Measurements from ENCODE around the gene SMYD3. TPM values are rescaled to one million over a fixed set of nuclear protein-coding genes. Genes with fewer than 3 reads are reported as not detected.

The SMYD3 gene
- total and polyA plus RNA-seq, 2 donors (not counting 3 experiments of a cell fraction or from before 2014, with no cell fraction given): 16.0 to 32.1 TPM

- H3K4me3 ChIP-seq (replicated peaks in 1 of 3; ENCODE audit: insufficient read depth in 1 of 3, low read depth in 1 of 3, low read length in 3 of 3): no peak overlapping the region
- dilution Hi-C loops (cut with MboI; ENCODE audit: extremely low pct_ligation_motif_present, low sequenced_read_pairs): no loop called here
- DNase-seq (ENCODE audit: low read depth, low spot score) (no peak), FAIRE-seq (no peak)
- no peak overlapping the region for H3K9ac ChIP-seq (replicated peaks; ENCODE audit: extremely low read depth, insufficient read depth, low read length)
- H3K27me3 ChIP-seq (ENCODE audit: control insufficient read depth in 2 of 2, insufficient read depth in 2 of 2, low read length in 2 of 2): no peaks in the 10 kb centered on the region
- H3K4me1 ChIP-seq (ENCODE audit: control insufficient read depth, extremely low read depth, insufficient read depth, low read length): no peaks in the 10 kb centered on the region
- H3K4me2 ChIP-seq (ENCODE audit: insufficient read depth, low read length): no peak overlapping the region
- no peaks in the 10 kb centered on the region for H3K9me1 ChIP-seq (replicated peaks; ENCODE audit: control insufficient read depth, extremely low read depth, insufficient read depth, low read length)
- H3K9me3 ChIP-seq (replicated peaks; ENCODE audit: control insufficient read depth, insufficient read depth, low read length): no peaks in the 10 kb centered on the region
- H3K79me2 ChIP-seq (ENCODE audit: control insufficient read depth, insufficient read depth, low read length): no peaks in the 10 kb centered on the region
- intact Hi-C loops (cut with micrococcal nuclease): no loop called here
- no peak overlapping the region for H2AFZ ChIP-seq (ENCODE audit: low read depth, low read length)
- no peaks in the 10 kb centered on the region for H4K20me1 ChIP-seq (replicated peaks; ENCODE audit: control insufficient read depth, extremely low read depth, insufficient read depth, low read length)
- ChIA-PET POLR2A (no interaction called here), CTCF (interaction anchor here (1.3 to 4.2 kb wide), 4 partner anchors 10 to 1131 kb away, joined by 3 to 50 read pairs (median 18); no protein-coding TSS in a partner anchor)
- no TSS peak for BruUV-seq (replicated peaks)
- TF ChIP-seq JUN (IDR thresholded peaks at IDR 0.05; ENCODE audit: borderline replicate concordance, insufficient read depth, insufficient read length, low read depth) (no peak), GATA2 (IDR thresholded peaks at IDR 0.05; ENCODE audit: insufficient read depth, insufficient read length, low read depth, low read length) (no peak), FOS (IDR thresholded peaks at IDR 0.05; ENCODE audit: borderline replicate concordance, insufficient read depth, low read length) (no peak), POLR2A (IDR thresholded peaks at IDR 0.05; ENCODE audit: low read depth, low read length) (no peak), EZH2 (IDR thresholded peaks at IDR 0.05; ENCODE audit: borderline replicate concordance, low read depth, low read length, severe bottlenecking) (no peak)
- H3K36me3 ChIP-seq (ENCODE audit: control insufficient read depth in 2 of 2, extremely low read depth in 1 of 2, insufficient read depth in 2 of 2, low read length in 2 of 2): no peaks in the 10 kb centered on the region
- H3K27ac ChIP-seq (ENCODE audit: insufficient read depth, low read depth, low read length): no peak overlapping the region
These were observed 223.2 kb downstream of the SMYD3 start for GRCh38 chr1:246283771-246284410.

- DNase-seq (ENCODE audit: low read depth, low spot score) (no peak), FAIRE-seq (no peak)
- H3K27me3 ChIP-seq (ENCODE audit: control insufficient read depth in 2 of 2, insufficient read depth in 2 of 2, low read length in 2 of 2): no peaks in the 10 kb centered on the region
- ChIA-PET POLR2A (interaction anchor here (0.6 kb wide), 1 partner anchor 1268 kb away, joined by 3 read pairs; no protein-coding TSS in a partner anchor), CTCF (interaction anchor here (1.1 to 4.2 kb wide), 4 partner anchors 9 to 1129 kb away, joined by 3 to 50 read pairs (median 18); no protein-coding TSS in a partner anchor)
- H3K4me1 ChIP-seq (ENCODE audit: control insufficient read depth, extremely low read depth, insufficient read depth, low read length): no peaks in the 10 kb centered on the region
- no peaks in the 10 kb centered on the region for H3K79me2 ChIP-seq (ENCODE audit: control insufficient read depth, insufficient read depth, low read length)
- no peaks in the 10 kb centered on the region for H4K20me1 ChIP-seq (replicated peaks; ENCODE audit: control insufficient read depth, extremely low read depth, insufficient read depth, low read length)
- intact Hi-C loops (cut with micrococcal nuclease) (loop anchor here (1.0 to 2.0 kb wide), 2 partner anchors 169 to 211 kb away; no protein-coding TSS in a partner anchor), dilution Hi-C loops (cut with MboI; ENCODE audit: extremely low pct_ligation_motif_present, low sequenced_read_pairs) (no loop called here)
- no TSS peak for BruUV-seq (replicated peaks)
- H2AFZ ChIP-seq (ENCODE audit: low read depth, low read length): no peak overlapping the region
- H3K9ac ChIP-seq (replicated peaks; ENCODE audit: extremely low read depth, insufficient read depth, low read length): no peak overlapping the region
- H3K9me1 ChIP-seq (replicated peaks; ENCODE audit: control insufficient read depth, extremely low read depth, insufficient read depth, low read length): no peaks in the 10 kb centered on the region
- TF ChIP-seq CTCF (IDR thresholded peaks at IDR 0.05; ENCODE audit: extremely low read depth in 1 of 2, insufficient read depth in 1 of 2, low read depth in 1 of 2, low read length in 2 of 2) (no peak), JUN (IDR thresholded peaks at IDR 0.05; ENCODE audit: borderline replicate concordance, insufficient read depth, insufficient read length, low read depth) (no peak), EZH2 (IDR thresholded peaks at IDR 0.05; ENCODE audit: borderline replicate concordance, low read depth, low read length, severe bottlenecking) (no peak), MYC (IDR thresholded peaks at IDR 0.05; ENCODE audit: low read depth, low read length) (no peak), FOS (IDR thresholded peaks at IDR 0.05; ENCODE audit: borderline replicate concordance, insufficient read depth, low read length) (no peak), GATA2 (IDR thresholded peaks at IDR 0.05; ENCODE audit: insufficient read depth, insufficient read length, low read depth, low read length) (no peak), MAX (IDR thresholded peaks at IDR 0.05; ENCODE audit: insufficient read depth, insufficient read length) (no peak), POLR2AphosphoS5 (IDR thresholded peaks at IDR 0.05; ENCODE audit: insufficient read depth, low read depth, low read length) (no peak), POLR2A (IDR thresholded peaks at IDR 0.05; ENCODE audit: low read depth, low read length) (no peak)
- H3K4me2 ChIP-seq (ENCODE audit: insufficient read depth, low read length): no peak overlapping the region
- no peak overlapping the region for H3K4me3 ChIP-seq (replicated peaks in 1 of 3; ENCODE audit: insufficient read depth in 1 of 3, low read depth in 1 of 3, low read length in 3 of 3)
- H3K36me3 ChIP-seq (ENCODE audit: control insufficient read depth in 2 of 2, extremely low read depth in 1 of 2, insufficient read depth in 2 of 2, low read length in 2 of 2): no peaks in the 10 kb centered on the region
- H3K9me3 ChIP-seq (replicated peaks; ENCODE audit: control insufficient read depth, insufficient read depth, low read length): no peaks in the 10 kb centered on the region
- no peak overlapping the region for H3K27ac ChIP-seq (ENCODE audit: insufficient read depth, low read depth, low read length)
These were observed 225.4 kb downstream of the SMYD3 start for GRCh38 chr1:246281639-246282038.
